ENCODE data around the gene PRAME.

The PRAME gene

GRCh38 chr22:22599248-22599647, 40.2 kb upstream of the PRAME start:
- no peaks in the 10 kb centered on the region for H3K27me3 ChIP-seq (replicated peaks; ENCODE audit: control insufficient read depth, insufficient read depth, low read length)
- H3K4me3 ChIP-seq (replicated peaks; ENCODE audit: low read depth, low read length): no peak overlapping the region
- no peak for DNase-seq (ENCODE audit: extremely low read depth, insufficient read length)
- H3K36me3 ChIP-seq (ENCODE audit: control insufficient read depth, insufficient read depth, low read length): no peaks in the 10 kb centered on the region
- TF ChIP-seq, protein P1, sequence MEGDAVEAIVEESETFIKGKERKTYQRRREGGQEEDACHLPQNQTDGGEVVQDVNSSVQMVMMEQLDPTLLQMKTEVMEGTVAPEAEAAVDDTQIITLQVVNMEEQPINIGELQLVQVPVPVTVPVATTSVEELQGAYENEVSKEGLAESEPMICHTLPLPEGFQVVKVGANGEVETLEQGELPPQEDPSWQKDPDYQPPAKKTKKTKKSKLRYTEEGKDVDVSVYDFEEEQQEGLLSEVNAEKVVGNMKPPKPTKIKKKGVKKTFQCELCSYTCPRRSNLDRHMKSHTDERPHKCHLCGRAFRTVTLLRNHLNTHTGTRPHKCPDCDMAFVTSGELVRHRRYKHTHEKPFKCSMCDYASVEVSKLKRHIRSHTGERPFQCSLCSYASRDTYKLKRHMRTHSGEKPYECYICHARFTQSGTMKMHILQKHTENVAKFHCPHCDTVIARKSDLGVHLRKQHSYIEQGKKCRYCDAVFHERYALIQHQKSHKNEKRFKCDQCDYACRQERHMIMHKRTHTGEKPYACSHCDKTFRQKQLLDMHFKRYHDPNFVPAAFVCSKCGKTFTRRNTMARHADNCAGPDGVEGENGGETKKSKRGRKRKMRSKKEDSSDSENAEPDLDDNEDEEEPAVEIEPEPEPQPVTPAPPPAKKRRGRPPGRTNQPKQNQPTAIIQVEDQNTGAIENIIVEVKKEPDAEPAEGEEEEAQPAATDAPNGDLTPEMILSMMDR (IDR thresholded peaks at IDR 0.05; ENCODE audit: insufficient read depth, low read length, poor library complexity, severe bottlenecking): no peak

DNA sequence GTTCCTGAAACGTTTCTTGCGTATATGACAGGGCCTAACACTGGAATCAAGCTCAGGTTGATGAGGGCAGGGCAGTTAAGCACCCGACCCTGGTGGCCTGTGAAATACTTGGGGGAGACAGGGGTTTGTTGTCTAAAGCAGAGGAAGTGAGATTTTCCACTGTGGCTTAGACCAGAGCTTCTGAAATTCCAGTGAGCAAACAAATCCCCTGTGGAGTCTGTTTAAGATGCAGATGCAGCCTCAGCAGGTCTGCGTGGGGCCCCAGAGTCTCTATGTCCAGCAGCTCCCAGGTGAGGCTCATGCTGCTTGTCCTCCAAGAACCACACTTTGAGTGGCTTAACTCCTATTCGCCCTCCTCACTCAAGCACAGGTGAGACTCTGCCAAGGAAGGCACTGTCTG, 39.1 kb upstream of the PRAME start:
- Histone ChIP-seq H3K27me3 (replicated peaks; ENCODE audit: control insufficient read depth, insufficient read depth, low read length) (no peaks in the 10 kb centered on the region), H3K36me3 (ENCODE audit: control insufficient read depth, insufficient read depth, low read length) (no peaks in the 10 kb centered on the region)
- DNase-seq (ENCODE audit: extremely low read depth, insufficient read length): no peak

DNA sequence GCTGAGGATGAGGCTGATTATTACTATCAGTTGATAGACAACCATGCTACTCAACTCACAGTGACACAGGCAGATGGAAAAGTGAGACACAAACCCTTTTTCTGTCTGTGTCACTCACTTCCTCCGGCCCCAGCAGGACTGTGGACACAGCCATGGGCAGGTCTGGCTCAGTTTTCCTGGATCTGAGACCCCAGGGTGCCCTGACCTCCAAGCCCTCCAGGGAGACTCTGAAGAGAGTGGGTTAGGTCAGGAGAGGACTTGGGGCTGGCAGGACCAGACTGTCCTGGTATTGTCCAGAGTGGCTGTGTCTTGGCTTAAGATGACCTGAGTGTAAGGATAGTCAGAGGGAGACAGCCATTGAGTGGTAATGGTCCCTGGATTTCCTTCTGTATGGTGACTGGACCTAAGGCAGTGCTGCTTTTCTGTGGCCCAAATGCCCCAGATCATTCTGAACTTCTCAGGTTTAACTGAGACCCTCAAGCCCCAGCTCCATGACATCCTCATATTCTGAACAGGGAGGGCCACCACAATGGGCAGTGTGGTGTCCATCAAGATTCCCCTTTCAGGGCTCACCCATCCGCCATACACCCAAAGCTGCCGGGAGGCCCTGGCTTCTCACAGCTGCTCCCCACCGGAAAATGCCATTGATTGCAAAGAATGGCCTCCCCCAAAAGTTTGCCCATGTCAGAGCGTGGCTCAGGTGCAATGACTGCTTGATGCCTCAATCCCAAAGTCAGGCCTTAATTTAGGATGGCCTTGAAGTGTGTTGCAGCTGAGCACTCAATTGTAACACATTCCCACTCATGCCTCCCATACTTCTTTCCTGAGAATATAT, 36.2 kb upstream of the PRAME start:
- H3K4me3 ChIP-seq (replicated peaks; ENCODE audit: low read depth, low read length): no peak overlapping the region
- H3K27me3 ChIP-seq (replicated peaks; ENCODE audit: control insufficient read depth, insufficient read depth, low read length): no peaks in the 10 kb centered on the region
- no peak for DNase-seq (ENCODE audit: extremely low read depth, insufficient read length)
- H3K36me3 ChIP-seq (ENCODE audit: control insufficient read depth, insufficient read depth, low read length): no peaks in the 10 kb centered on the region
- TF ChIP-seq, protein P1 (IDR thresholded peaks at IDR 0.05; ENCODE audit: insufficient read depth, low read length, poor library complexity, severe bottlenecking): no peak

More for the DNA sequence above, 39.1 kb upstream of the PRAME start:
- TF ChIP-seq, protein P1 (IDR thresholded peaks at IDR 0.05; ENCODE audit: insufficient read depth, low read length, poor library complexity, severe bottlenecking): no peak
- no peak overlapping the region for H3K4me3 ChIP-seq (replicated peaks; ENCODE audit: low read depth, low read length)

DNA sequence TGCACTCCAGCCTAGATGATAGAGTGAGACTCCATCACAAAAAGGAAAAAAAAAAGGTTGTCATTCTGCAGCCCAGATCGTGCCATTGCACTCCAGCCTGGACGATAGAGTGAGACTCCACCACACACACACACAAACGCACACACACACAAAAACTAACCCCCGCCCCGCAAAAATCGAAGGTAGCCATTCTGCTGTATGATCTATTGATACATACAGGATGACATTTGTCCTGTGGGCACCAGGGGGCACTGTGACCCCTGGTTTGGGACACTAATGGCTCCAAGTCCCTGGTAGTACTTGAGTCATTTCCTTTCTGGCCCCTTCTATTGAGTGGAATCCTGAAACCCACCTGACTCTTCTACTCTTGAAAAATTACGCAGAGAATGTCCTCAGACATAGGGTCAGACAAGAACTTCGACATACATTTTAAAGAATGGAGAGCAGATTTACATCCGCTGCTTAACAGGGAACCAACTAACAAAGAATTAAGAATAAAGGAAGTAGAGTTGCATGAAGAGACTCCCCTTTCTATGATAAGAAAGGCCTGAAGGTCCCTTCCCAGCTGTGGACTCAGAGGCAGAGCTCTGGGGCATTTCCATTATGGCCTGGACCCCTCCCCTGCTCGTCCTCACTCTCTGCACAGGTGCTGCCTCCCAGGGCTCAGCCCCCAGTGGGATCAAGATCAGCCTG, 35.0 kb upstream of the PRAME start:
- H3K4me3 ChIP-seq (replicated peaks; ENCODE audit: low read depth, low read length): no peak overlapping the region
- no peaks in the 10 kb centered on the region for H3K36me3 ChIP-seq (ENCODE audit: control insufficient read depth, insufficient read depth, low read length)
- DNase-seq (ENCODE audit: extremely low read depth, insufficient read length): no peak
- no peaks in the 10 kb centered on the region for H3K27me3 ChIP-seq (replicated peaks; ENCODE audit: control insufficient read depth, insufficient read depth, low read length)
- TF ChIP-seq, protein P1 (IDR thresholded peaks at IDR 0.05; ENCODE audit: insufficient read depth, low read length, poor library complexity, severe bottlenecking): peak; percentile 71

DNA sequence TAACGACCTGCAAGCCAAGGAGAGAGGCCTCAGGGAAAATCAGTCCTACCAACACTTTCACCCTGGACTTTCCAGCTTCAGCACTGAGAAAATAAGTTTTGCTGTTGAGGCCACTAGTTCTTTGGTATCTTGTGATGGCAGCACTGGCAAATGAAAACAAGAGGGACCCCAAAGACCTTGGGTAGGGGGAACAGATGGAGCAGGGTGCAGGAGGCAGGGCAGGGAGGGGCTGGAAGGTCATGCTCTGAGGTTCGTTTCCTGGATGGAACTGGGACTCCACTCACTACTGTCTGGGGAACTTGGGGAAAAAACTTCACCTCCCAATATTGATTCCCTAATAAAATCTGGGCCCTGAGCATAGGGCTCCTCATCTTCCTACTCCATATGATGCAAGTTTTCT, 34.2 kb upstream of the PRAME start:
- DNase-seq (ENCODE audit: extremely low read depth, insufficient read length): no peak
- TF ChIP-seq, protein P1 (IDR thresholded peaks at IDR 0.05; ENCODE audit: insufficient read depth, low read length, poor library complexity, severe bottlenecking): no peak
- no peaks in the 10 kb centered on the region for H3K36me3 ChIP-seq (ENCODE audit: control insufficient read depth, insufficient read depth, low read length)
- H3K4me3 ChIP-seq (replicated peaks; ENCODE audit: low read depth, low read length): no peak overlapping the region
- no peaks in the 10 kb centered on the region for H3K27me3 ChIP-seq (replicated peaks; ENCODE audit: control insufficient read depth, insufficient read depth, low read length)
